Spinal cord (tissue), 10 donors: Measurements from ENCODE around the gene BCL7A. TPM values are rescaled to one million over a fixed set of nuclear protein-coding genes. Genes with fewer than 3 reads are reported as not detected.

Experiments used
- DNase-seq, 6 donors: peaks; one replicate each; pipeline versions ENCODE4 v3.0.0 to v3.0.0-alpha.2; 2013 to 2015; ENCODE audit warnings: low spot score in 6 of 6, low read depth in 4 of 6
- H3K27ac ChIP-seq: one replicate; pipeline ENCODE4 v1.5.1; 2013; ENCODE audit warnings: low read depth, low read length, control low read depth
- H3K27me3 ChIP-seq: one replicate; pipeline ENCODE4 v1.6.1; 2013; ENCODE audit warnings: low read length; ENCODE audit not compliant: control insufficient read depth, insufficient read depth
- H3K36me3 ChIP-seq: one replicate; pipeline ENCODE4 v1.6.1; 2013; ENCODE audit warnings: low read length; ENCODE audit not compliant: control insufficient read depth, insufficient read depth
- H3K4me1 ChIP-seq: one replicate; pipeline ENCODE4 v1.6.1; 2013; ENCODE audit warnings: low read length; ENCODE audit not compliant: control insufficient read depth, insufficient read depth
- H3K4me3 ChIP-seq: one replicate; pipeline ENCODE4 v1.5.1; 2013; ENCODE audit warnings: low read depth, low read length, control low read depth
- H3K9me3 ChIP-seq: one replicate; pipeline ENCODE4 v1.6.1; 2013; ENCODE audit warnings: low read length; ENCODE audit not compliant: control insufficient read depth, insufficient read depth
- WGBS: methylation state at CpG from one replicate; pipeline ENCODE4 v1.1.5; 2013; ENCODE audit warnings: missing lambda C conversion rate; ENCODE audit not compliant: insufficient coverage; 5-methylcytosine and 5-hydroxymethylcytosine counted together
- polyA plus RNA-seq, 2 donors: library from polyadenylated mRNA; unstranded; fragments of 120-200 nt; gene quantifications; one replicate each; pipeline ENCODE4 v1.2.1, GENCODE V29; 2013; ENCODE audit not compliant: insufficient read length in 2 of 2
- total RNA-seq, 2 donors: library from RNA; depleted of rRNA in 1 of 2; stranded (reverse); fragments of 120-200 nt in 1 of 2; fragments of >200 nt in 1 of 2; gene quantifications; one replicate each; pipeline versions ENCODE4 v1.2.3 to v1.2.4, GENCODE V29; 2013 to 2014
- donor health status: healthy.

The BCL7A gene
- total and polyA plus RNA-seq, 4 donors = 17.9 to 45.6 (median 31.7) TPM

DNA sequence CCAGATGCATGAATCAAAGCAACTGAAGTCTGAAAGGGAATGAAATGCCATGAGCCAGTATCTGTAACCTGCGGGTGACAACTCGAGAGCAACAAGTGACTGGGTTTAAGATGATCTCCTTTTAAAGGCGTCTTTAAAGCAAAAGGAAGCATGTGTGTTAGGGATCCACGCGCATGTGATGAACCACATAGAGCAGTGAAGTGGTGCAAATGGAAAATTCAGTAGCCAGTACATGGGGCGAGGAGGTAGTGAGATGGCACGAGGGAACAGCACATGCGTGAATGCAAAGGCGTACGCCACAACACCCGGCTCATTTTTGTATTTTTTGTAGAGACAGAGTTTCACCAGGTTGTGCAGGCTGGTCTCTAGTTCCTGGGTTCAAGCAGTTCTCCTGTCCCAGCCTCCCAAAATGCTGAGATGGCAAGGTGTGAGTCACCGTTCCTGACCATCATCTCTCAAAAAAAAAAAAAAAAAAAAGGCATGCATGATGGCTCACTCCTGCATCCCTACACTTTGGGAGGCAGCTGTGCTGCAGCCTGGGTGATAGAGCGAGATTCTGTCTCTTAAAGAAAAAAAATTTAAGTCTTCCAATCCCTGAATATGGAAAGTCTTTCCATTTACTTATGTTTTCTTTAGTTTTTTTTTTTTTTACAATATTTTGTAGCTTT, 24.6 kb upstream of the BCL7A start:
- Histone ChIP-seq H3K9me3 (no peaks in the 10 kb centered on the region), H3K4me1 (no peaks in the 10 kb centered on the region), H3K27me3 (no peaks in the 10 kb centered on the region), H3K27ac (no peak overlapping the region), H3K4me3 (no peak overlapping the region), H3K36me3 (no peaks in the 10 kb centered on the region)
- DNase-seq = no peak
- 85% methylated on average over 11 of the region's 13 CpGs for WGBS

DNA sequence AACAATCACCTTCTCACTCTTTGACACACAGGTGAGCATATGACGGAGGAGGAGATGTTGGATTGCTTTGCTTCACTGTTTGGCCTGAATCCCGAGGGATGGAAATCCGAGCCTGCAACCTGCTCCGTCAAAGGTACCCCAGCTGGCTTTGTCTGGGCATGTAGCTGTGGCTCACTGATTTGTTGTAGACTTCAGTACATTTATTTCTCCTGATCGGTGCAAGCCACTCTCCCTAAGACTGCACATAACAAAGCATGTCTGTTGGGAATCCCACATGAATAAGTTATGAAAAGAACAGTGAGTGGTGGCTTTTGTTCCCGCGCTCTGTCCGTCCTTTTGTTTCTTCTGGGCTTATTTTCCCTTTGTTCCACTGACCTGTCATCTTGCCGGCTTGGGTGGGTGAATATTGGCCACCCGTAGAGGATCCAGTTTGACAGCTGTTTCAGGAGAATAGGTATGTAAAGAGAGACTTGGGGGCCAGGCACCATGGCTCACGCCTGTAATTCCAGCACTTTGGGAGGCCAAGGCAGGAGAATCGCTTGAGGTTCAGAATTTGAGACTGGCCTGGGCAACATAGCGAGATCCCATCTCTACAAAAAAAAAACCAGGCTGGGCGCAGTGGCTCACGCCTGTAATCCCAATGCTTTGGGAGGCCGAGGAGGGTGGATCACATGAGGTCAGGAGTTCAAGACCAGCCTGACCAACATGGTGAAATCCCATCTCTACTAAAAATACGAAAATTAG, 20.0 kb upstream of the BCL7A start:
- H3K27ac ChIP-seq = no peak overlapping the region
- DNase-seq = peak in 1 of 6 donors; percentile 42
- peaks cover 11% of the 10 kb centered on the region for H3K36me3 ChIP-seq

GRCh38 chr12:122003651-122004611, 17.8 kb upstream of the BCL7A start:
- no peak for DNase-seq
- H3K9me3 ChIP-seq = no peaks in the 10 kb centered on the region
- WGBS = 73% methylated on average over 25 of the region's 28 CpGs
- no peak overlapping the region for H3K4me3 ChIP-seq
- no peak overlapping the region for H3K27ac ChIP-seq
- H3K36me3 ChIP-seq = peaks cover 11% of the 10 kb centered on the region
- peaks cover 7% of the 10 kb centered on the region for H3K4me1 ChIP-seq
- H3K27me3 ChIP-seq = no peaks in the 10 kb centered on the region

More for the DNA sequence above, 20.0 kb upstream of the BCL7A start:
- Histone ChIP-seq H3K4me3 (no peak overlapping the region), H3K9me3 (no peaks in the 10 kb centered on the region), H3K27me3 (no peaks in the 10 kb centered on the region), H3K4me1 (peaks cover 7% of the 10 kb centered on the region)
- 54% methylated on average over 13 of the region's 17 CpGs for WGBS

DNA sequence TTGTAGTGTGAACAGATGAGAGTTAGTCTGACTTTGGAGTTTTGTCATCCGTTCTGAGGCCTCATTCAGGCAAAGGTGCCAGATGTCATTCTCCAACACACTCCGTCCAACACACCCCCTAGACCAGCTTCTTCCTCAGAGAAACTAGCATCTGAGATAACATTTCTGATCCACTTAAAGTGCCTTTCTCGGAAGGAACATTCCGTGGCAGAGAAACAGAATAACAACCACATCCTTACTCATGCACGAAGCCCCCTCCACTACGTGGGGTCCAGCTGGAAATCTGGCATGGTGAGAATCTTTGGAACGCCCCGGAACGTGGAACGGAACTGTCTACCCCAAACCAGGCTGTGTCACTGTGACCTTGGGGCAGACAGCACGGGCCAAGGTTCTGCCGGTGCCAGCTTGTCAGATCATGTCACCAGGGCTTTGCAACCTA, 17.0 kb upstream of the BCL7A start:
- whole genome bisulfite sequencing = 64% methylated on average over 10 of the region's 12 CpGs
- no peaks in the 10 kb centered on the region for H3K9me3 ChIP-seq
- H3K4me1 ChIP-seq = peaks cover 10% of the 10 kb centered on the region
- H3K27me3 ChIP-seq = no peaks in the 10 kb centered on the region
- no peak overlapping the region for H3K27ac ChIP-seq
- no peak overlapping the region for H3K4me3 ChIP-seq
- H3K36me3 ChIP-seq = peaks cover 11% of the 10 kb centered on the region
- no peak for DNase-seq

GRCh38 chr12:122005252-122005776, 16.4 kb upstream of the BCL7A start:
- H3K27ac ChIP-seq = no peak overlapping the region
- no peaks in the 10 kb centered on the region for H3K27me3 ChIP-seq
- peaks cover 10% of the 10 kb centered on the region for H3K4me1 ChIP-seq
- no peaks in the 10 kb centered on the region for H3K9me3 ChIP-seq
- H3K36me3 ChIP-seq = peaks cover 11% of the 10 kb centered on the region
- WGBS = 85% methylated on average over 9 of the region's 11 CpGs
- DNase-seq = no peak
- no peak overlapping the region for H3K4me3 ChIP-seq

DNA sequence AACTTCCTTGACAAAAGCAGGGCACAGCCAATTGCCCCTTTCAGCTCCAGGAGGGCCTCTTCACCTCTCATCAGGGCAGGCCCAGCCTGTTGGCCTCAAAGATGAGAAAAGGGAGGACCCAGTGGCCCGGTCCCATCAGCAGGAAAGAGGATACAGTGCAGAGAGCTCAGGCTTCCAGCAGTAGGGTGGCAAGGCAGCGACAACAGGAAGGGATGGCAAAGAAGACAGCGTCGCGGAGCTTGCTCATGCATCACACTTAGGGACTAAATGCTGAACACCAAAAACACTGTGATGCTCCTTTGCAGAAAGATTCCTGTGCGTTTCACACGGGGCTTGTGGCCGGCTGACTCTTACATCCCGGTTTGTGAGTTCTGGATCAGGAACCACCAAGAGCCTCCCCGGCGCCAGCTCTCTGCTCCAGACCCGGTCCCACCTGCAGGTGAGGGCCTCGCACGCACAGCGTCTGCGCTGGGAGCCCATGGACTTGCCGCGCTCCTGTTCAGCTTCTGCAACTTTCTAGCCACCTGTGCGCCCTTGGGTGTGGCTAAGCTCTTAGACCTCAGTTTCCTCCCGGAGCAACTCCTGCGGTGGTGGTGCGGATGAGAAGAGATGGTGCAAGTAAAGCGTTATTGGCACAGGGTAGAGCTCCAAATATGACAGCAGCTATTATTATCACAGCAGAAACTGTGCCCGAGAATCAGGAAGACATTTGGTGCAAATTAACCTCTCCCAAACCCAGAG, 15.3 kb upstream of the BCL7A start:
- Histone ChIP-seq H3K36me3 (peaks cover 11% of the 10 kb centered on the region), H3K4me3 (no peak overlapping the region), H3K4me1 (peaks cover 10% of the 10 kb centered on the region), H3K27ac (no peak overlapping the region), H3K9me3 (no peaks in the 10 kb centered on the region), H3K27me3 (no peaks in the 10 kb centered on the region)
- no peak for DNase-seq
- 95% methylated on average over 23 of the region's 24 CpGs for WGBS

GRCh38 chr12:122009741-122010140, 11.9 kb upstream of the BCL7A start:
- H3K4me3 ChIP-seq = no peak overlapping the region
- H3K27me3 ChIP-seq = no peaks in the 10 kb centered on the region
- no peaks in the 10 kb centered on the region for H3K9me3 ChIP-seq
- WGBS = 80% methylated on average over 1 of the region's 9 CpGs
- H3K27ac ChIP-seq = no peak overlapping the region
- DNase-seq = no peak
- H3K4me1 ChIP-seq = peaks cover 3% of the 10 kb centered on the region
- H3K36me3 ChIP-seq = peaks cover 4% of the 10 kb centered on the region

- Histone ChIP-seq H3K27ac (no peak overlapping the region), H3K9me3 (no peaks in the 10 kb centered on the region), H3K4me3 (no peak overlapping the region), H3K36me3 (no peaks in the 10 kb centered on the region), H3K4me1 (peaks cover 3% of the 10 kb centered on the region), H3K27me3 (no peaks in the 10 kb centered on the region)
- DNase-seq = no peak
- 86% methylated on average over 2 of the region's 6 CpGs for WGBS
Observed at GRCh38 chr12:122012184-122012583, 9.5 kb upstream of the BCL7A start.

GRCh38 chr12:122013136-122013535, 8.5 kb upstream of the BCL7A start:
- H3K4me3 ChIP-seq = no peak overlapping the region
- 89% methylated on average over 3 of the region's 4 CpGs for WGBS
- H3K27me3 ChIP-seq = no peaks in the 10 kb centered on the region
- H3K27ac ChIP-seq = no peak overlapping the region
- no peak for DNase-seq
- H3K4me1 ChIP-seq = peaks cover 3% of the 10 kb centered on the region
- H3K36me3 ChIP-seq = no peaks in the 10 kb centered on the region
- H3K9me3 ChIP-seq = no peaks in the 10 kb centered on the region
